Activated CD4-positive, alpha-beta T cell treated with anti-CD3 and anti-CD28 coated beads, Interleukin-2, amount 50 U/mL, for 4 hours (primary cell): ENCODE data around the gene FGF2.
A peak's percentile ranks its signal among the peaks of the same experiment; 100 is the strongest.

ENCODE experiments used
- DNase-seq, 2 experiments: peaks; one replicate each; pipeline ENCODE4 v3.0.0-alpha.2; 2020

The FGF2 gene

DNA sequence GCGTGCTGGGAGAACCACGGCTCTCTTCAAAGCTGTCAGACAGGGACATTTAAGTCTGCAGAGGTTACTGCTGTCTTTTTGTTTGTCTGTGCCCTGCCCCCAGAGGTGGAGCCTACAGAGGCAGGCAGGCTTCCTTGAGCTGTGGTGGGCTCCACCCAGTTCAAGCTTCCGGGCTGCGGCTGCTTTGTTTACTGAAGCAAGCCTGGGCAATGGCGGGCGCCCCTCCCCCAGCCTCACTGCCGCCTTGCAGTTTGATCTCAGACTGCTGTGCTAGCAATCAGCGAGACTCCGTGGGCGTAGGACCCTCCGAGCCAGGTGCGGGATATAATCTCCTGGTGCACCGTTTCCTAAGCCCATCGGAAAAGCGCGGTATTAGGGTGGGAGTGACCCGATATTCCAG is 118.5 kb downstream of the FGF2 start:
- peak in 1 of 2 experiments; percentile 5 for DNase-seq

DNA sequence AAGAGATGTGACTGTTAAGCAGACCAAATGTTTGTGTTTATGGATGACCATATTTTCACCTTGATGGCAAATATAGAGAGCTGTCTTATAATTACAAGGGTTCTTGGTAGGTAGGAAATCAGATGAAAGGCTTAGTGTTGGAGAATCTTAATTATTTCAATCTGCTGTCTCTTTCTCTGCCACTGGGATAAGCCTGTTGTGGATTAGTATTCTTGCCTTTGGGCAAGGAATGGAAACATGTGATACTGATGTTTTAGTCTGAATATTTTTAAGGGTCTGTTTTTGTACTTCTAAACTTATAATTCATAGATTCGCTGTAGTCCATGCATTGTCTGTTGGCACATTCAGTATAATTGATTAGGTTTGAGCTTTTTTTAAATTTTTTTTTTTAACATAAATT is 119.5 kb downstream of the FGF2 start:
- DNase-seq: no peak
